ENCODE measurements around the gene YPEL2. TPM values are rescaled to one million over a fixed set of nuclear protein-coding genes. Genes with fewer than 3 reads are reported as not detected.

Gene YPEL2
- total and polyA plus RNA-seq, 2 donors (not counting 3 experiments of a cell fraction or from before 2014, with no cell fraction given): 36.5 to 66.8 TPM

GRCh38 chr17:59373882-59374495 is 42.5 kb downstream of the YPEL2 start:
- H3K27ac ChIP-seq (ENCODE audit: insufficient read depth, low read depth, low read length): no peak overlapping the region
- H3K79me2 ChIP-seq (ENCODE audit: control insufficient read depth, insufficient read depth, low read length): peaks cover 41% of the 10 kb centered on the region
- intact Hi-C loops (cut with micrococcal nuclease) (loop anchor here (2.0 kb wide), 1 partner anchor 67 kb away; no protein-coding TSS in a partner anchor), dilution Hi-C loops (cut with MboI; ENCODE audit: extremely low pct_ligation_motif_present, low sequenced_read_pairs) (no loop called here)
- TF ChIP-seq FOS (IDR thresholded peaks at IDR 0.05; ENCODE audit: borderline replicate concordance, insufficient read depth, low read length) (no peak), EZH2 (IDR thresholded peaks at IDR 0.05; ENCODE audit: borderline replicate concordance, low read depth, low read length, severe bottlenecking) (no peak), POLR2AphosphoS5 (IDR thresholded peaks at IDR 0.05; ENCODE audit: insufficient read depth, low read depth, low read length) (no peak), POLR2A (IDR thresholded peaks at IDR 0.05; ENCODE audit: low read depth, low read length) (no peak), GATA2 (IDR thresholded peaks at IDR 0.05; ENCODE audit: insufficient read depth, insufficient read length, low read depth, low read length) (no peak), MYC (IDR thresholded peaks at IDR 0.05; ENCODE audit: low read depth, low read length) (no peak), JUN (IDR thresholded peaks at IDR 0.05; ENCODE audit: borderline replicate concordance, insufficient read depth, insufficient read length, low read depth) (no peak), MAX (IDR thresholded peaks at IDR 0.05; ENCODE audit: insufficient read depth, insufficient read length) (no peak), CTCF (IDR thresholded peaks at IDR 0.05; ENCODE audit: extremely low read depth in 1 of 2, insufficient read depth in 1 of 2, low read depth in 1 of 2, low read length in 2 of 2) (no peak)
- no peak overlapping the region for H3K4me3 ChIP-seq (replicated peaks in 1 of 3; ENCODE audit: insufficient read depth in 1 of 3, low read depth in 1 of 3, low read length in 3 of 3)
- H2AFZ ChIP-seq (ENCODE audit: low read depth, low read length): no peak overlapping the region
- peak overlapping the region; percentile 31 for H3K4me2 ChIP-seq (ENCODE audit: insufficient read depth, low read length)
- peaks cover 68% of the 10 kb centered on the region for H3K4me1 ChIP-seq (ENCODE audit: control insufficient read depth, extremely low read depth, insufficient read depth, low read length)
- no peaks in the 10 kb centered on the region for H3K36me3 ChIP-seq (ENCODE audit: control insufficient read depth in 2 of 2, extremely low read depth in 1 of 2, insufficient read depth in 2 of 2, low read length in 2 of 2)
- FAIRE-seq: peak; percentile 26
- no peaks in the 10 kb centered on the region for H3K9me1 ChIP-seq (replicated peaks; ENCODE audit: control insufficient read depth, extremely low read depth, insufficient read depth, low read length)
- H4K20me1 ChIP-seq (replicated peaks; ENCODE audit: control insufficient read depth, extremely low read depth, insufficient read depth, low read length): no peaks in the 10 kb centered on the region
- no peaks in the 10 kb centered on the region for H3K27me3 ChIP-seq (ENCODE audit: control insufficient read depth in 2 of 2, insufficient read depth in 2 of 2, low read length in 2 of 2)
- POLR2A ChIA-PET: no interaction called here
- no peak overlapping the region for H3K9ac ChIP-seq (replicated peaks; ENCODE audit: extremely low read depth, insufficient read depth, low read length)
- CTCF ChIA-PET: interaction anchor here (1.2 to 2.0 kb wide), 2 partner anchors 12 to 68 kb away, joined by 4 to 5 read pairs; no protein-coding TSS in a partner anchor
- H3K9me3 ChIP-seq (replicated peaks; ENCODE audit: control insufficient read depth, insufficient read depth, low read length): no peaks in the 10 kb centered on the region
- DNase-seq (ENCODE audit: low read depth, low spot score): no peak
- no TSS peak for BruUV-seq (replicated peaks)
